ENCODE measurements around the gene GPC6.

- TF ChIP-seq, protein P1, sequence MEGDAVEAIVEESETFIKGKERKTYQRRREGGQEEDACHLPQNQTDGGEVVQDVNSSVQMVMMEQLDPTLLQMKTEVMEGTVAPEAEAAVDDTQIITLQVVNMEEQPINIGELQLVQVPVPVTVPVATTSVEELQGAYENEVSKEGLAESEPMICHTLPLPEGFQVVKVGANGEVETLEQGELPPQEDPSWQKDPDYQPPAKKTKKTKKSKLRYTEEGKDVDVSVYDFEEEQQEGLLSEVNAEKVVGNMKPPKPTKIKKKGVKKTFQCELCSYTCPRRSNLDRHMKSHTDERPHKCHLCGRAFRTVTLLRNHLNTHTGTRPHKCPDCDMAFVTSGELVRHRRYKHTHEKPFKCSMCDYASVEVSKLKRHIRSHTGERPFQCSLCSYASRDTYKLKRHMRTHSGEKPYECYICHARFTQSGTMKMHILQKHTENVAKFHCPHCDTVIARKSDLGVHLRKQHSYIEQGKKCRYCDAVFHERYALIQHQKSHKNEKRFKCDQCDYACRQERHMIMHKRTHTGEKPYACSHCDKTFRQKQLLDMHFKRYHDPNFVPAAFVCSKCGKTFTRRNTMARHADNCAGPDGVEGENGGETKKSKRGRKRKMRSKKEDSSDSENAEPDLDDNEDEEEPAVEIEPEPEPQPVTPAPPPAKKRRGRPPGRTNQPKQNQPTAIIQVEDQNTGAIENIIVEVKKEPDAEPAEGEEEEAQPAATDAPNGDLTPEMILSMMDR (IDR thresholded peaks at IDR 0.05) = no peak
- no peak for TF ChIP-seq POLR2AphosphoS5 (IDR thresholded peaks at IDR 0.05; ENCODE audit: insufficient read depth in 1 of 2, low read depth in 1 of 2)
Observed at GRCh38 chr13:94093652-94094315, 867.2 kb downstream of the GPC6 start.

Measured in vagina (tissue), 2 donors.